ENCODE results near the gene STK25. TPM values are rescaled to one million over a fixed set of nuclear protein-coding genes. Genes with fewer than 3 reads are reported as not detected.
"Not testable (repeated sequence)": the region's sequence is repeated elsewhere in the genome, so short reads cannot be mapped to it uniquely, and the experiment has no call there.

The STK25 gene
- total RNA-seq, 1 donor from 2014 or later: 211 TPM

GRCh38 chr2:241454837-241455485, 53.4 kb downstream of the STK25 start:
- no peak for FAIRE-seq
- H3K9me3 Mint-ChIP-seq (ENCODE audit: unreplicated experiment): no peaks in the 10 kb centered on the region

GRCh38 chr2:241453919-241454318, 54.5 kb downstream of the STK25 start:
- H3K36me3 Mint-ChIP-seq (ENCODE audit: low read depth, unreplicated experiment); H3K27ac ChIP-seq (ENCODE audit: low read depth, low read length); H3K27ac Mint-ChIP-seq (ENCODE audit: unreplicated experiment); H3K4me1 Mint-ChIP-seq (ENCODE audit: low read depth, unreplicated experiment); H3K27me3 Mint-ChIP-seq (ENCODE audit: low read depth, unreplicated experiment); DNase-seq (ENCODE audit: low read depth); H3K4me1 ChIP-seq (ENCODE audit: insufficient read depth, low read length); FAIRE-seq; H4K20me1 ChIP-seq (ENCODE audit: insufficient read depth, low read length); H3K9ac ChIP-seq (ENCODE audit: low read length); H3K4me2 ChIP-seq (ENCODE audit: low read length); H3K79me2 ChIP-seq (ENCODE audit: insufficient read depth, low read length); H3K36me3 ChIP-seq (ENCODE audit: insufficient read depth, low read length); H3K4me3 Mint-ChIP-seq (ENCODE audit: unreplicated experiment); H3K9me3 Mint-ChIP-seq (ENCODE audit: unreplicated experiment); H3K27me3 ChIP-seq (ENCODE audit: insufficient read depth, low read length); H3K9me3 ChIP-seq (ENCODE audit: insufficient read depth, low read depth, low read length); H2AFZ ChIP-seq (ENCODE audit: low read depth, low read length); H3K4me3 ChIP-seq (ENCODE audit: insufficient read depth, low read depth, low read length): not testable (repeated sequence)

More at GRCh38 chr2:241454837-241455485, 53.4 kb downstream of the STK25 start:
- no peak overlapping the region for H3K4me3 ChIP-seq (ENCODE audit: insufficient read depth, low read depth, low read length)
- no peaks in the 10 kb centered on the region for H3K4me1 Mint-ChIP-seq (ENCODE audit: low read depth, unreplicated experiment)
- no peaks in the 10 kb centered on the region for H3K9me3 ChIP-seq (ENCODE audit: insufficient read depth, low read depth, low read length)
- H4K20me1 ChIP-seq (ENCODE audit: insufficient read depth, low read length): no peaks in the 10 kb centered on the region
- no peak overlapping the region for H3K27ac ChIP-seq (ENCODE audit: low read depth, low read length)
- no peak overlapping the region for H3K4me2 ChIP-seq (ENCODE audit: low read length)
- peaks cover 2% of the 10 kb centered on the region for H3K36me3 Mint-ChIP-seq (ENCODE audit: low read depth, unreplicated experiment)
- no peak for DNase-seq (ENCODE audit: low read depth)
- H3K4me3 Mint-ChIP-seq (ENCODE audit: unreplicated experiment): no peak overlapping the region
- no peaks in the 10 kb centered on the region for H3K27me3 ChIP-seq (ENCODE audit: insufficient read depth, low read length)
- no peaks in the 10 kb centered on the region for H3K36me3 ChIP-seq (ENCODE audit: insufficient read depth, low read length)
- no peaks in the 10 kb centered on the region for H3K4me1 ChIP-seq (ENCODE audit: insufficient read depth, low read length)
- H2AFZ ChIP-seq (ENCODE audit: low read depth, low read length): no peak overlapping the region
- H3K27ac Mint-ChIP-seq (ENCODE audit: unreplicated experiment): no peak overlapping the region
- H3K27me3 Mint-ChIP-seq (ENCODE audit: low read depth, unreplicated experiment): no peaks in the 10 kb centered on the region
- TF ChIP-seq EZH2 (IDR thresholded peaks at IDR 0.05; ENCODE audit: insufficient read depth, low read length): no peak
- no peak for TF ChIP-seq CTCF (IDR thresholded peaks at IDR 0.05; ENCODE audit: insufficient read depth, low read depth, low read length)
- no peak overlapping the region for H3K9ac ChIP-seq (ENCODE audit: low read length)
- H3K79me2 ChIP-seq (ENCODE audit: insufficient read depth, low read length): no peaks in the 10 kb centered on the region

DNA sequence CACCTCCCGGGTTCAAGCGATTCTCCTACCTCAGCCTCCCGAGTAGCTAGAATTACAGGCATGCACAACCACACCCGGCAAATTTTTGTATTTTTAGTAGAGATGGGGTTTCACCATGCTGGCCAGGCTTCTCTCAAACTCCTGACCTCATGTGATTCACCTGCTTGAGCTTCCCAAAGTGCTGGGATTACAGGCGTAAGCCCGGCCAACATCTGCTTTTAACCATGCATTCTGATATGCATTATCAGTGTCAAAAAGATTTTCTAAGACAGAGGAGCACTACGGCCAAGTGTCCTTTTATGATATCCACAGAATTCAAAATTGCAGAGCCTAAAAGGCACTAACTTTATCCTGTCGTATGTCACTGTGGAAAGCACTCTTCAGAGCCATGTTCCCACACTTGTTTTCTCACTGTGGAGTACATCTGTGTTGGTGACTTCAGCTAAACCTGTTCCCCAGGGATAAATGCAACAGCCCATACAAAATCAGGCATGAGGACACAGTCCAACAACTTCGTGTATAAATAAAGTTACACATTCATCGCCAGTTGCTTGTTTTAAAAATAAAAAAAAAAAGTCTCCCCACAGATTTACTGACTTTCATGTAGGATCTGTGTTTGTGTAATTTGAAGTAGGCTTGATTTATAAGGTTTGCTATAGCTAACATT, 56.4 kb downstream of the STK25 start:
- Histone ChIP-seq H3K9me3 (ENCODE audit: insufficient read depth, low read depth, low read length) (no peaks in the 10 kb centered on the region), H3K79me2 (ENCODE audit: insufficient read depth, low read length) (no peaks in the 10 kb centered on the region), H3K36me3 (ENCODE audit: insufficient read depth, low read length) (no peaks in the 10 kb centered on the region), H3K4me1 (ENCODE audit: insufficient read depth, low read length) (no peaks in the 10 kb centered on the region), H3K9ac (ENCODE audit: low read length) (no peak overlapping the region), H4K20me1 (ENCODE audit: insufficient read depth, low read length) (peaks cover 14% of the 10 kb centered on the region), H3K4me2 (ENCODE audit: low read length) (no peak overlapping the region), H2AFZ (ENCODE audit: low read depth, low read length) (no peak overlapping the region), H3K4me3 (ENCODE audit: insufficient read depth, low read depth, low read length) (no peak overlapping the region), H3K27ac (ENCODE audit: low read depth, low read length) (no peak overlapping the region), H3K27me3 (ENCODE audit: insufficient read depth, low read length) (no peaks in the 10 kb centered on the region)
- Mint-ChIP-seq H3K4me3 (ENCODE audit: unreplicated experiment) (peak overlapping the region; percentile 34), H3K27ac (ENCODE audit: unreplicated experiment) (no peak overlapping the region), H3K9me3 (ENCODE audit: unreplicated experiment) (no peaks in the 10 kb centered on the region), H3K27me3 (ENCODE audit: low read depth, unreplicated experiment) (no peaks in the 10 kb centered on the region), H3K4me1 (ENCODE audit: low read depth, unreplicated experiment) (no peaks in the 10 kb centered on the region), H3K36me3 (ENCODE audit: low read depth, unreplicated experiment) (peaks cover 2% of the 10 kb centered on the region)
- no peak for DNase-seq (ENCODE audit: low read depth)
- no peak for FAIRE-seq
- no peak for TF ChIP-seq CTCF (IDR thresholded peaks at IDR 0.05; ENCODE audit: insufficient read depth, low read depth, low read length)
- TF ChIP-seq EZH2 (IDR thresholded peaks at IDR 0.05; ENCODE audit: insufficient read depth, low read length): no peak

DNA sequence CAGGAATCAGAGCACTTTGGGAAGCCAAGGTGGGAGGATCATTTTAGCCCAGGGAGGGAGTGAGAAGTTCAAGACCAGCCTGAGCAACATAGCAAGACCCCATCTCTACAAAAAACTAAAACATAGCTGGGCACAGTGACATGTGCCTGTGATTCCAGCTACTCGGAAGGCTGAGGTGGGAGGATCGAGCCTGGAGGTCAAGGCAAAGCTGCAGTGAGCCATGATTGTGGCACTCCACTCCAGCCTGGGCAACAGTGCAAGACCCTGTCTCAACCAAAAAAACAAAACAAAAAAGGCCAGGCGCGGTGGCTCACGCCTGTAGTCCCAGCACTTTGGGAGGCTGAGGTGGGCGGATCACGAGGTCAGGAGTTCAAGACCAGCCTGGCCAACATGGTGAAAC, 58.3 kb downstream of the STK25 start:
- not testable (repeated sequence) for H3K79me2 ChIP-seq (ENCODE audit: insufficient read depth, low read length); H3K4me1 ChIP-seq (ENCODE audit: insufficient read depth, low read length); H3K36me3 ChIP-seq (ENCODE audit: insufficient read depth, low read length); H3K9me3 ChIP-seq (ENCODE audit: insufficient read depth, low read depth, low read length); H3K9ac ChIP-seq (ENCODE audit: low read length); H3K27ac ChIP-seq (ENCODE audit: low read depth, low read length); H3K9me3 Mint-ChIP-seq (ENCODE audit: unreplicated experiment); H3K27ac Mint-ChIP-seq (ENCODE audit: unreplicated experiment); H3K27me3 Mint-ChIP-seq (ENCODE audit: low read depth, unreplicated experiment); H3K4me1 Mint-ChIP-seq (ENCODE audit: low read depth, unreplicated experiment); H3K4me3 Mint-ChIP-seq (ENCODE audit: unreplicated experiment); H3K36me3 Mint-ChIP-seq (ENCODE audit: low read depth, unreplicated experiment); DNase-seq (ENCODE audit: low read depth); H3K4me3 ChIP-seq (ENCODE audit: insufficient read depth, low read depth, low read length); H3K4me2 ChIP-seq (ENCODE audit: low read length); H3K27me3 ChIP-seq (ENCODE audit: insufficient read depth, low read length); FAIRE-seq; H2AFZ ChIP-seq (ENCODE audit: low read depth, low read length)
- H4K20me1 ChIP-seq (ENCODE audit: insufficient read depth, low read length): peaks cover 31% of the 10 kb centered on the region
